ENCODE data around the gene MAP7D3.
A peak's percentile ranks its signal among the peaks of the same experiment; 100 is the strongest.

The MAP7D3 gene

GRCh38 chrX:136219893-136220292 is 31.3 kb downstream of the MAP7D3 start:
- Histone ChIP-seq H3K9me3 (ENCODE audit: control insufficient read depth in 2 of 2, low read length in 2 of 2) (no peaks in the 10 kb centered on the region), H3K36me3 (ENCODE audit: control insufficient read depth in 2 of 2, insufficient read depth in 2 of 2, low read length in 2 of 2) (peaks cover 23 to 26% of the 10 kb centered on the region in 2 donors), H3K9ac (ENCODE audit: low read length in 2 of 2) (no peak overlapping the region), H3K4me3 (ENCODE audit: low read length in 2 of 2) (no peak overlapping the region), H3K4me1 (ENCODE audit: control insufficient read depth, insufficient read depth, low read length) (no peaks in the 10 kb centered on the region), H3K27me3 (ENCODE audit: control insufficient read depth in 1 of 2, insufficient read depth in 2 of 2, low read length in 2 of 2) (peaks cover 0 to 2% of the 10 kb centered on the region in 2 donors), H3K27ac (ENCODE audit: low read length) (no peak overlapping the region)

GRCh38 chrX:136215559-136215958 is 35.6 kb downstream of the MAP7D3 start:
- Histone ChIP-seq H3K9me3 (ENCODE audit: control insufficient read depth in 2 of 2, low read length in 2 of 2) (no peaks in the 10 kb centered on the region), H3K4me1 (ENCODE audit: control insufficient read depth, insufficient read depth, low read length) (peaks cover 16% of the 10 kb centered on the region), H3K27ac (ENCODE audit: low read length) (no peak overlapping the region), H3K4me3 (ENCODE audit: low read length in 2 of 2) (no peak overlapping the region), H3K36me3 (ENCODE audit: control insufficient read depth in 2 of 2, insufficient read depth in 2 of 2, low read length in 2 of 2) (peaks cover 9 to 14% of the 10 kb centered on the region in 2 donors), H3K9ac (ENCODE audit: low read length in 2 of 2) (no peak overlapping the region), H3K27me3 (ENCODE audit: control insufficient read depth in 1 of 2, insufficient read depth in 2 of 2, low read length in 2 of 2) (peaks cover 0 to 9% of the 10 kb centered on the region in 2 donors)

- Histone ChIP-seq H3K27ac (ENCODE audit: low read length) (peak overlapping the region; percentile 58), H3K27me3 (ENCODE audit: control insufficient read depth in 1 of 2, insufficient read depth in 2 of 2, low read length in 2 of 2) (peaks cover 0 to 12% of the 10 kb centered on the region in 2 donors), H3K9me3 (ENCODE audit: control insufficient read depth in 2 of 2, low read length in 2 of 2) (no peaks in the 10 kb centered on the region), H3K9ac (ENCODE audit: low read length in 2 of 2) (no peak overlapping the region), H3K4me3 (ENCODE audit: low read length in 2 of 2) (no peak overlapping the region), H3K36me3 (ENCODE audit: control insufficient read depth in 2 of 2, insufficient read depth in 2 of 2, low read length in 2 of 2) (peaks cover 5 to 16% of the 10 kb centered on the region in 2 donors), H3K4me1 (ENCODE audit: control insufficient read depth, insufficient read depth, low read length) (peaks cover 19% of the 10 kb centered on the region)
Measured at GRCh38 chrX:136214551-136214950, 36.6 kb downstream of the MAP7D3 start.

GRCh38 chrX:136212557-136213111 is 38.6 kb downstream of the MAP7D3 start:
- Histone ChIP-seq H3K4me1 (ENCODE audit: control insufficient read depth, insufficient read depth, low read length) (peaks cover 35% of the 10 kb centered on the region), H3K9me3 (ENCODE audit: control insufficient read depth in 2 of 2, low read length in 2 of 2) (no peaks in the 10 kb centered on the region), H3K36me3 (ENCODE audit: control insufficient read depth in 2 of 2, insufficient read depth in 2 of 2, low read length in 2 of 2) (peaks cover 9 to 18% of the 10 kb centered on the region in 2 donors), H3K9ac (ENCODE audit: low read length in 2 of 2) (no peak overlapping the region), H3K27ac (ENCODE audit: low read length) (peak overlapping the region; percentile 67), H3K4me3 (ENCODE audit: low read length in 2 of 2) (no peak overlapping the region), H3K27me3 (ENCODE audit: control insufficient read depth in 1 of 2, insufficient read depth in 2 of 2, low read length in 2 of 2) (peaks cover 0 to 14% of the 10 kb centered on the region in 2 donors)

GRCh38 chrX:136211766-136212556 is 39.2 kb downstream of the MAP7D3 start:
- peaks cover 11 to 24% of the 10 kb centered on the region in 2 donors for H3K36me3 ChIP-seq (ENCODE audit: control insufficient read depth in 2 of 2, insufficient read depth in 2 of 2, low read length in 2 of 2)
- H3K27me3 ChIP-seq (ENCODE audit: control insufficient read depth in 1 of 2, insufficient read depth in 2 of 2, low read length in 2 of 2) = peaks cover 0 to 14% of the 10 kb centered on the region in 2 donors
- peaks cover 42% of the 10 kb centered on the region for H3K4me1 ChIP-seq (ENCODE audit: control insufficient read depth, insufficient read depth, low read length)
- no peak overlapping the region for H3K4me3 ChIP-seq (ENCODE audit: low read length in 2 of 2)
- peak overlapping the region; percentile 67 for H3K27ac ChIP-seq (ENCODE audit: low read length)
- peak overlapping the region in 1 of 2 donors; percentile 22 for H3K9ac ChIP-seq (ENCODE audit: low read length in 2 of 2)
- no peaks in the 10 kb centered on the region for H3K9me3 ChIP-seq (ENCODE audit: control insufficient read depth in 2 of 2, low read length in 2 of 2)

- Histone ChIP-seq H3K27me3 (ENCODE audit: control insufficient read depth in 1 of 2, insufficient read depth in 2 of 2, low read length in 2 of 2) (peaks cover 0 to 21% of the 10 kb centered on the region in 2 donors), H3K9ac (ENCODE audit: low read length in 2 of 2) (no peak overlapping the region), H3K4me3 (ENCODE audit: low read length in 2 of 2) (no peak overlapping the region), H3K36me3 (ENCODE audit: control insufficient read depth in 2 of 2, insufficient read depth in 2 of 2, low read length in 2 of 2) (peaks cover 14 to 26% of the 10 kb centered on the region in 2 donors), H3K4me1 (ENCODE audit: control insufficient read depth, insufficient read depth, low read length) (peaks cover 54% of the 10 kb centered on the region), H3K9me3 (ENCODE audit: control insufficient read depth in 2 of 2, low read length in 2 of 2) (no peaks in the 10 kb centered on the region), H3K27ac (ENCODE audit: low read length) (peak overlapping the region; percentile 19)
Measured at GRCh38 chrX:136210806-136211205, 40.4 kb downstream of the MAP7D3 start.

GRCh38 chrX:136210243-136210642 is 41.0 kb downstream of the MAP7D3 start:
- H3K27ac ChIP-seq (ENCODE audit: low read length) = peak overlapping the region; percentile 87
- H3K9ac ChIP-seq (ENCODE audit: low read length in 2 of 2) = no peak overlapping the region
- H3K4me1 ChIP-seq (ENCODE audit: control insufficient read depth, insufficient read depth, low read length) = peaks cover 58% of the 10 kb centered on the region
- peaks cover 0 to 19% of the 10 kb centered on the region in 2 donors for H3K27me3 ChIP-seq (ENCODE audit: control insufficient read depth in 1 of 2, insufficient read depth in 2 of 2, low read length in 2 of 2)
- no peaks in the 10 kb centered on the region for H3K9me3 ChIP-seq (ENCODE audit: control insufficient read depth in 2 of 2, low read length in 2 of 2)
- peaks cover 14 to 26% of the 10 kb centered on the region in 2 donors for H3K36me3 ChIP-seq (ENCODE audit: control insufficient read depth in 2 of 2, insufficient read depth in 2 of 2, low read length in 2 of 2)
- H3K4me3 ChIP-seq (ENCODE audit: low read length in 2 of 2) = no peak overlapping the region

- Histone ChIP-seq H3K27ac (ENCODE audit: low read length) (peak overlapping the region; percentile 87), H3K4me3 (ENCODE audit: low read length in 2 of 2) (peak overlapping the region in 1 of 2 donors; percentile 15), H3K9me3 (ENCODE audit: control insufficient read depth in 2 of 2, low read length in 2 of 2) (no peaks in the 10 kb centered on the region), H3K9ac (ENCODE audit: low read length in 2 of 2) (peak overlapping the region in 1 of 2 donors; percentile 36), H3K27me3 (ENCODE audit: control insufficient read depth in 1 of 2, insufficient read depth in 2 of 2, low read length in 2 of 2) (peaks cover 0 to 19% of the 10 kb centered on the region in 2 donors), H3K4me1 (ENCODE audit: control insufficient read depth, insufficient read depth, low read length) (peaks cover 58% of the 10 kb centered on the region), H3K36me3 (ENCODE audit: control insufficient read depth in 2 of 2, insufficient read depth in 2 of 2, low read length in 2 of 2) (peaks cover 14 to 26% of the 10 kb centered on the region in 2 donors)
Measured at GRCh38 chrX:136209751-136210150, 41.4 kb downstream of the MAP7D3 start.

GRCh38 chrX:136209016-136209738 is 42.0 kb downstream of the MAP7D3 start:
- Histone ChIP-seq H3K27ac (ENCODE audit: low read length) (peak overlapping the region; percentile 87), H3K4me3 (ENCODE audit: low read length in 2 of 2) (peak overlapping the region in 1 of 2 donors; percentile 15), H3K4me1 (ENCODE audit: control insufficient read depth, insufficient read depth, low read length) (peaks cover 64% of the 10 kb centered on the region), H3K9ac (ENCODE audit: low read length in 2 of 2) (peak overlapping the region; percentile 22 to 36), H3K27me3 (ENCODE audit: control insufficient read depth in 1 of 2, insufficient read depth in 2 of 2, low read length in 2 of 2) (peaks cover 0 to 19% of the 10 kb centered on the region in 2 donors), H3K36me3 (ENCODE audit: control insufficient read depth in 2 of 2, insufficient read depth in 2 of 2, low read length in 2 of 2) (peaks cover 14 to 26% of the 10 kb centered on the region in 2 donors), H3K9me3 (ENCODE audit: control insufficient read depth in 2 of 2, low read length in 2 of 2) (no peaks in the 10 kb centered on the region)

GRCh38 chrX:136207546-136207945 is 43.7 kb downstream of the MAP7D3 start:
- H3K36me3 ChIP-seq (ENCODE audit: control insufficient read depth in 2 of 2, insufficient read depth in 2 of 2, low read length in 2 of 2) = peaks cover 14 to 26% of the 10 kb centered on the region in 2 donors
- peaks cover 0 to 16% of the 10 kb centered on the region in 2 donors for H3K27me3 ChIP-seq (ENCODE audit: control insufficient read depth in 1 of 2, insufficient read depth in 2 of 2, low read length in 2 of 2)
- H3K9ac ChIP-seq (ENCODE audit: low read length in 2 of 2) = peak overlapping the region; percentile 41 to 62
- H3K4me3 ChIP-seq (ENCODE audit: low read length in 2 of 2) = peak overlapping the region; percentile 40 to 69
- no peaks in the 10 kb centered on the region for H3K9me3 ChIP-seq (ENCODE audit: control insufficient read depth in 2 of 2, low read length in 2 of 2)
- H3K4me1 ChIP-seq (ENCODE audit: control insufficient read depth, insufficient read depth, low read length) = peaks cover 62% of the 10 kb centered on the region
- H3K27ac ChIP-seq (ENCODE audit: low read length) = peak overlapping the region; percentile 83

All from stomach smooth muscle (tissue), 2 donors.